ENCODE measurements around the gene FNDC10. TPM values are rescaled to one million over a fixed set of nuclear protein-coding genes. Genes with fewer than 3 reads are reported as not detected.

Gene FNDC10
- total and polyA plus RNA-seq, 2 experiments from 2014 or later = 3.1 to 9.8 TPM

DNA sequence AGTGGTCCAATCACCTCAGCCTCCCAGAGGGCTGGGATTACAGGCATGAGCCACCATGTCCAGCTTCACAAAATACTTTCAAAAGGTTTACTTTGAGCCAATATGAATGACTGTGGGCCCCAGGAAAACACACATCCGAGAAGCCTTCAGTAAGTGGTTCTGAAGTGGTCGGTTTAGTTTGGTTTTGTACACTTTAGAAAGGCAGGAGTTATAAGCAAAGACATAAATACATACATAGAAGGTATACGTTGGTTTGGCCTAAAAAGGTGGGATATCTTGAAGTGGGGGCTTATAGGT is 12.1 kb upstream of the FNDC10 start:
- H3K79me2 ChIP-seq (ENCODE audit: insufficient read depth) = peaks cover 26% of the 10 kb centered on the region
- H3K9me3 ChIP-seq (ENCODE audit: low read depth) = no peaks in the 10 kb centered on the region
- H3K9ac ChIP-seq = no peak overlapping the region
- WGBS, 2 experiments (ENCODE audit: low coverage in 1 of 2, low lambda C conversion rate in 2 of 2, missing lambda C conversion rate in 2 of 2) = 77 to 84% methylated on average over 3 of the region's 3 CpGs
- no peak overlapping the region for H3K4me2 ChIP-seq (ENCODE audit: unreplicated experiment)
- H4K20me1 ChIP-seq (ENCODE audit: insufficient read depth) = no peaks in the 10 kb centered on the region
- no peak overlapping the region for H3K27ac ChIP-seq
- H3K4me1 ChIP-seq (ENCODE audit: insufficient read depth) = peaks cover 3% of the 10 kb centered on the region; the same call in 1 of the 2 replicates
- no peak overlapping the region for H2AFZ ChIP-seq
- in situ Hi-C loops (cut with MboI) = no loop called here
- no peak for TF ChIP-seq EZH2phosphoT487 (IDR thresholded peaks at IDR 0.05; ENCODE audit: insufficient read depth, low read depth)
- no peaks in the 10 kb centered on the region for H3K9me2 ChIP-seq (ENCODE audit: insufficient read depth)
- peaks cover 21% of the 10 kb centered on the region for H3F3A ChIP-seq (ENCODE audit: insufficient read depth)
- H3K27me3 ChIP-seq (replicated peaks; ENCODE audit: insufficient read depth) = no peaks in the 10 kb centered on the region
- no peak overlapping the region for H3K4me3 ChIP-seq
- no peak for DNase-seq
- H3K36me3 ChIP-seq (ENCODE audit: low read depth) = no peaks in the 10 kb centered on the region

DNA sequence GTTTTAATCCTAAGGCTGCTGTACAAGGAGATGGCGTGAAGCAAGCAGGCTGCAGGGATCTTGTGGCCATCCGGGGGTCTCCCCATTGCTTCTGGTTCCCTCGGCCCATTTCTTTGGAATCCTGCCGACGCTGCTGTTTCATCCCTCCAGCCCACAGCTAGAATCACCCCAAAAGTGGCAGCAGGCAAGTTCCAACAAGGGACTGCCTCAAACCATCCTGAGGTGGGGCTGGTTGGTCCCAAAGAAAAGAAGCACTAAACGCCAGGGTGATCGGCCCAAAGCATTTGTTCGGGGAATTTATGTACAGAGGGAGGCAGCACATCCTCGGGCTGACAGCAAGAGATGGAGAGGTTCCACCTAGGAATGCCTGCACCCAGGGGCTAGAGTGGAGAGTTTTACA is 10.9 kb upstream of the FNDC10 start:
- Histone ChIP-seq H3K36me3 (ENCODE audit: low read depth) (no peaks in the 10 kb centered on the region), H3K27ac (peak overlapping the region; percentile 23; the same call in 1 of the 2 replicates), H3K27me3 (replicated peaks; ENCODE audit: insufficient read depth) (no peaks in the 10 kb centered on the region), H3F3A (ENCODE audit: insufficient read depth) (peaks cover 21% of the 10 kb centered on the region), H3K9me3 (ENCODE audit: low read depth) (no peaks in the 10 kb centered on the region), H2AFZ (0 out of 2 replicates have a peak overlapping the region, but pooled peaks have one; percentile 42), H3K4me3 (no peak overlapping the region), H3K4me1 (ENCODE audit: insufficient read depth) (no peaks in the 10 kb centered on the region), H4K20me1 (ENCODE audit: insufficient read depth) (no peaks in the 10 kb centered on the region), H3K9ac (no peak overlapping the region), H3K9me2 (ENCODE audit: insufficient read depth) (no peaks in the 10 kb centered on the region), H3K4me2 (ENCODE audit: unreplicated experiment) (no peak overlapping the region), H3K79me2 (ENCODE audit: insufficient read depth) (peaks cover 17% of the 10 kb centered on the region)
- in situ Hi-C loops (cut with MboI) = no loop called here
- TF ChIP-seq EZH2 (IDR thresholded peaks at IDR 0.05; ENCODE audit: insufficient read depth, poor library complexity, severe bottlenecking) (no peak), EZH2phosphoT487 (IDR thresholded peaks at IDR 0.05; ENCODE audit: insufficient read depth, low read depth) (no peak)
- no peak for DNase-seq
- 34 to 44% methylated on average over 9 of the region's 9 CpGs for WGBS, 2 experiments (ENCODE audit: low coverage in 1 of 2, low lambda C conversion rate in 2 of 2, missing lambda C conversion rate in 2 of 2)

DNA sequence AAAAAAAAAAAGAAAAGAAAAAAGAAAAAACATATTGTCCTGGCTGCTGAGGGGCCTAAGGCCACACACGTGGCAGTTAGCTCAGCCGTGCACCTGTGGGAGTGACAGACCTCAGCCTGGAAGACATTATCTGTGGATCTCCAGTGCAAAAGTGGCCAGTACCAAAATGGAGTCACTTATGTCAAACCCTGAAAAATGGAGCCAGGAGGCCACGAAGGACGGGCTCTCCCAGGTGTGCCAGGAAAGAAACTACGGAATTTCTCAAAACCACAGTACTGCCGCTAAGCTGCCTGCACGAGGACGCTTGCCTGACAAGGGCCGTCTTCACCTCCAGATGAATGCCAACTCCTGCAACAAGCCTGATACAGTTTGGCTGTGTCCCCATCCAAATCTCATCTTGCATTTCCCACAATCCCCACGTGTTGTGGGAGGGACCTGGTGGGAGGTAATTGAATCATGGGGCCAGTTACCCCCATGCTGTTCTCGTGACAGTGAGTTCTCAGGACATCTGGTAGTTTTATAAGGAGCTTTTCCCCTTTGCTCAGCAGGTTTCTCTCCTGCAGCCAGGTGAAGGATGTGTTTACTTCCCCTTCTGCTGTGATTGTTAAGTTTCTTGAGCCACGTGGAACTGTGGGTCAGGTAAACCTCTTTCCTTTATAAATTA is 10.0 kb upstream of the FNDC10 start:
- no peak for DNase-seq

DNA sequence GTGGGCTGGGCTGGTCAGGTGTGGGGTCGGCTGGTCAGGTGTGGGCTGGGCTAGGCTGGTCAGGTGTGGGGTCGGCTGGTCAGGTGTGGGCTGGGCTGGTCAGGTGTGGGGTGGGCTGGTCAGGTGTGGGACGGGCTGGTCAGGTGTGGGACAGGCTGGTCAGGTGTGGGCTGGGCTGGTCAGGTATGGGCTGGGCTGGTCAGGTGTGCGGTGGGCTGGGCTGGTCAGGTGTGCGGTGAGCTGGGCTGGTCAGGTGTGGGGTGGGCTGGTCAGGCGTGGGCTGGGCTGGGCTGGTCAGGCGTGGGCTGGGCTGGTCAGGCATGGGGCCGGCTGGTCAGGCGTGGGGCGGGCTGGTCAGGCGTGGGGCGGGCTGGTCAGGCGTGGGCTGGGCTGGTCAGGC is 6.3 kb upstream of the FNDC10 start:
- TF ChIP-seq EZH2phosphoT487 (IDR thresholded peaks at IDR 0.05; ENCODE audit: insufficient read depth, low read depth) = no peak
- TF ChIP-seq EZH2 (IDR thresholded peaks at IDR 0.05; ENCODE audit: insufficient read depth, poor library complexity, severe bottlenecking) = no peak
- Histone ChIP-seq H4K20me1 (ENCODE audit: insufficient read depth) (no peaks in the 10 kb centered on the region), H3K36me3 (ENCODE audit: low read depth) (no peaks in the 10 kb centered on the region), H3K79me2 (ENCODE audit: insufficient read depth) (no peaks in the 10 kb centered on the region), H3K4me2 (ENCODE audit: unreplicated experiment) (no peak overlapping the region), H3K9me2 (ENCODE audit: insufficient read depth) (no peaks in the 10 kb centered on the region), H3K9me3 (ENCODE audit: low read depth) (no peaks in the 10 kb centered on the region), H3K4me1 (ENCODE audit: insufficient read depth) (no peaks in the 10 kb centered on the region), H3F3A (ENCODE audit: insufficient read depth) (0 out of 2 replicates have a peak, but pooled peaks cover 4% of the 10 kb centered on the region), H3K27me3 (replicated peaks; ENCODE audit: insufficient read depth) (no peaks in the 10 kb centered on the region), H3K27ac (no peak overlapping the region), H3K9ac (no peak overlapping the region), H2AFZ (no peak overlapping the region), H3K4me3 (no peak overlapping the region)
- 67 to 85% methylated on average over 3 to 12 of the region's 13 CpGs for WGBS, 2 experiments (ENCODE audit: low coverage in 1 of 2, low lambda C conversion rate in 2 of 2, missing lambda C conversion rate in 2 of 2)
- no peak for DNase-seq
- in situ Hi-C loops (cut with MboI) = no loop called here

More for the DNA sequence above, 10.0 kb upstream of the FNDC10 start:
- H3K27me3 ChIP-seq (replicated peaks; ENCODE audit: insufficient read depth) = no peaks in the 10 kb centered on the region
- no peak overlapping the region for H3K9ac ChIP-seq
- H3K27ac ChIP-seq = no peak overlapping the region
- peaks cover 21% of the 10 kb centered on the region for H3F3A ChIP-seq (ENCODE audit: insufficient read depth)
- no peak for TF ChIP-seq EZH2phosphoT487 (IDR thresholded peaks at IDR 0.05; ENCODE audit: insufficient read depth, low read depth)
- TF ChIP-seq EZH2 (IDR thresholded peaks at IDR 0.05; ENCODE audit: insufficient read depth, poor library complexity, severe bottlenecking) = no peak
- no peaks in the 10 kb centered on the region for H3K9me2 ChIP-seq (ENCODE audit: insufficient read depth)
- H3K79me2 ChIP-seq (ENCODE audit: insufficient read depth) = peaks cover 17% of the 10 kb centered on the region
- H3K9me3 ChIP-seq (ENCODE audit: low read depth) = no peaks in the 10 kb centered on the region
- 76% methylated on average over 12 of the region's 12 CpGs for WGBS, 2 experiments (ENCODE audit: low coverage in 1 of 2, low lambda C conversion rate in 2 of 2, missing lambda C conversion rate in 2 of 2)
- no peak overlapping the region for H2AFZ ChIP-seq
- H4K20me1 ChIP-seq (ENCODE audit: insufficient read depth) = no peaks in the 10 kb centered on the region
- no peak overlapping the region for H3K4me2 ChIP-seq (ENCODE audit: unreplicated experiment)
- no peaks in the 10 kb centered on the region for H3K4me1 ChIP-seq (ENCODE audit: insufficient read depth)
- no peaks in the 10 kb centered on the region for H3K36me3 ChIP-seq (ENCODE audit: low read depth)
- H3K4me3 ChIP-seq = no peak overlapping the region
- in situ Hi-C loops (cut with MboI) = no loop called here

Measured in GM23248 (cell line).